Gastroesophageal sphincter (tissue), 4 donors: ENCODE measurements around the gene ATP2C1. TPM values are rescaled to one million over a fixed set of nuclear protein-coding genes. Genes with fewer than 3 reads are reported as not detected.
"Not testable (repeated sequence)": the region's sequence is repeated elsewhere in the genome, so short reads cannot be mapped to it uniquely, and the experiment has no call there.

Experiments
- ATAC-seq: fragments of 150-250 bp; one replicate; pipeline ENCODE4 v1.9.1; 2016; ENCODE audit warnings: mild to moderate bottlenecking, moderate library complexity
- H3K27ac ChIP-seq, 4 donors: fragments of 200-600 bp; sonication (generic) in 3 of 4; 1 replicate in 3 of 4; 2 replicates in 1 of 4; pipeline ENCODE4 v1.5.1; 2016 to 2019
- H3K27me3 ChIP-seq: fragments of 200-600 bp; sonication (generic); one replicate; pipeline ENCODE4 v1.5.1; 2019
- H3K36me3 ChIP-seq, 2 donors: fragments of 200-600 bp; sonication (generic); one replicate each; pipeline ENCODE4 v1.5.1; 2019; ENCODE audit warnings: control low read depth in 1 of 2
- H3K4me1 ChIP-seq, 3 donors: fragments of 200-600 bp; sonication (generic); 1 replicate in 2 of 3; 2 replicates in 1 of 3; pipeline ENCODE4 v1.5.1; 2016 to 2019; ENCODE audit warnings: control low read depth in 2 of 3
- H3K4me3 ChIP-seq, 2 donors: fragments of 200-600 bp; sonication (generic); one replicate each; pipeline ENCODE4 v1.5.1; 2019; ENCODE audit warnings: mild to moderate bottlenecking in 1 of 2, moderate library complexity in 1 of 2
- H3K9me3 ChIP-seq, 3 donors: fragments of 200-600 bp; sonication (generic); one replicate each; pipeline ENCODE4 v1.5.1; 2017 to 2019; ENCODE audit warnings: control low read depth in 2 of 3
- EP300 ChIP-seq: sonication (generic); formaldehyde crosslinking; IDR thresholded peaks from one replicate; pipeline ENCODE4 v1.6.1; 2017; ENCODE audit warnings: antibody characterized with exemption, mild to moderate bottlenecking
- POLR2A ChIP-seq, 2 donors: fragments of 450-650 bp; IDR thresholded peaks; one replicate each; pipeline ENCODE4 v1.6.1; 2017; ENCODE audit warnings: antibody characterized with exemption in 2 of 2, mild to moderate bottlenecking in 2 of 2, moderate library complexity in 1 of 2
- POLR2AphosphoS5 ChIP-seq: sonication (generic); formaldehyde crosslinking; IDR thresholded peaks from one replicate; pipeline ENCODE4 v1.6.1; 2017; ENCODE audit warnings: antibody characterized with exemption
- WGBS, 2 donors: methylation state at CpG; one replicate each; pipeline ENCODE4 v1.1.5; 2018; ENCODE audit warnings: low coverage in 1 of 2; 5-methylcytosine and 5-hydroxymethylcytosine counted together
- total RNA-seq, 4 donors: library from RNA; depleted of rRNA; stranded (reverse); fragments of >200 nt; gene quantifications; one replicate each; pipeline ENCODE4 v1.1.0, GENCODE V29; 2016
- TF ChIP-seq, protein P1 (sequence below), 4 experiments: fragments of 200-600 bp in 2 of 4; fragments of 450-650 bp in 2 of 4; sonication (generic) in 1 of 4; IDR thresholded peaks; one replicate each; pipeline ENCODE4 v1.5.1; 2017 to 2019; ENCODE audit warnings: antibody characterized with exemption in 4 of 4, mild to moderate bottlenecking in 2 of 4, moderate library complexity in 2 of 4

ATP2C1 gene
- total RNA-seq, 4 donors from 2014 or later, result 36.7 to 56.6 (median 44.8) TPM

- WGBS, 2 donors, result 45 to 66% methylated on average over 2 to 3 of the region's 3 CpGs
- no peak for TF ChIP-seq EP300
- TF ChIP-seq, protein P1, sequence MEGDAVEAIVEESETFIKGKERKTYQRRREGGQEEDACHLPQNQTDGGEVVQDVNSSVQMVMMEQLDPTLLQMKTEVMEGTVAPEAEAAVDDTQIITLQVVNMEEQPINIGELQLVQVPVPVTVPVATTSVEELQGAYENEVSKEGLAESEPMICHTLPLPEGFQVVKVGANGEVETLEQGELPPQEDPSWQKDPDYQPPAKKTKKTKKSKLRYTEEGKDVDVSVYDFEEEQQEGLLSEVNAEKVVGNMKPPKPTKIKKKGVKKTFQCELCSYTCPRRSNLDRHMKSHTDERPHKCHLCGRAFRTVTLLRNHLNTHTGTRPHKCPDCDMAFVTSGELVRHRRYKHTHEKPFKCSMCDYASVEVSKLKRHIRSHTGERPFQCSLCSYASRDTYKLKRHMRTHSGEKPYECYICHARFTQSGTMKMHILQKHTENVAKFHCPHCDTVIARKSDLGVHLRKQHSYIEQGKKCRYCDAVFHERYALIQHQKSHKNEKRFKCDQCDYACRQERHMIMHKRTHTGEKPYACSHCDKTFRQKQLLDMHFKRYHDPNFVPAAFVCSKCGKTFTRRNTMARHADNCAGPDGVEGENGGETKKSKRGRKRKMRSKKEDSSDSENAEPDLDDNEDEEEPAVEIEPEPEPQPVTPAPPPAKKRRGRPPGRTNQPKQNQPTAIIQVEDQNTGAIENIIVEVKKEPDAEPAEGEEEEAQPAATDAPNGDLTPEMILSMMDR (IDR thresholded peaks at IDR 0.05), result no peak
- TF ChIP-seq POLR2AphosphoS5, result no peak
- TF ChIP-seq POLR2A (IDR thresholded peaks at IDR 0.05), result no peak
Measured at GRCh38 chr3:131031660-131032059, 137.8 kb downstream of the ATP2C1 start.

DNA sequence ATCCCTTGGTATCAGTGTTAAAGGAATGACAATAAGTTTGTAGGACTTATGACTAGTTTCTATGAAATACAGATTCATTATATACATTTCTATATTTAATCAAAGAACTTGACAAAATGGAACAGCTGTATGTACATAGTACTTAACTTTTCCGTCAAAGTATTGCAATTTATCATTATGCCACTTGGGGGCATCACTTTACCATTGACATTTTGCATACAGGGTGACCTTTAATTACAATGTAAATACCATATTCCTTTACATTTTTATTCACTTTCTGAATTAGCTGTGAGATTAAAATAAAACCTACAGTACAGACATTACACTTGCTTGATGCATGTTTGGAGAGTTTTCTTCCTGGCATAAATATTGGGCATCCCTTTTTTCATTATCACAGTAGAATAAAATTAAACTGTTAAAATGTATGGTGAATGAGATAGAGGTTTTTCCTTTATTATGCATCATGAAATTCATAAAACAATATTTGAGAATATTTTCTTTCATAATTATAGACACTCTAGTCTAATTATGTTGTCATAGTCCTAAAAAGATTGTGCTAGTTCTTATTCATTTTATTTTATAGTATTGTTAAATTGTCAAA lies 139.7 kb downstream of the ATP2C1 start:
- Histone ChIP-seq H3K4me1 (no peaks in the 10 kb centered on the region), H3K27ac (no peak overlapping the region)

More at GRCh38 chr3:131031660-131032059, 137.8 kb downstream of the ATP2C1 start:
- H3K27me3 ChIP-seq, result no peaks in the 10 kb centered on the region
- peaks cover 0 to 6% of the 10 kb centered on the region in 2 donors for H3K36me3 ChIP-seq
- H3K9me3 ChIP-seq, result no peaks in the 10 kb centered on the region
- peaks cover 0 to 12% (median 0%) of the 10 kb centered on the region in 3 donors for H3K4me1 ChIP-seq
- ATAC-seq, result no peak
- no peak overlapping the region for H3K27ac ChIP-seq
- no peak overlapping the region for H3K4me3 ChIP-seq

DNA sequence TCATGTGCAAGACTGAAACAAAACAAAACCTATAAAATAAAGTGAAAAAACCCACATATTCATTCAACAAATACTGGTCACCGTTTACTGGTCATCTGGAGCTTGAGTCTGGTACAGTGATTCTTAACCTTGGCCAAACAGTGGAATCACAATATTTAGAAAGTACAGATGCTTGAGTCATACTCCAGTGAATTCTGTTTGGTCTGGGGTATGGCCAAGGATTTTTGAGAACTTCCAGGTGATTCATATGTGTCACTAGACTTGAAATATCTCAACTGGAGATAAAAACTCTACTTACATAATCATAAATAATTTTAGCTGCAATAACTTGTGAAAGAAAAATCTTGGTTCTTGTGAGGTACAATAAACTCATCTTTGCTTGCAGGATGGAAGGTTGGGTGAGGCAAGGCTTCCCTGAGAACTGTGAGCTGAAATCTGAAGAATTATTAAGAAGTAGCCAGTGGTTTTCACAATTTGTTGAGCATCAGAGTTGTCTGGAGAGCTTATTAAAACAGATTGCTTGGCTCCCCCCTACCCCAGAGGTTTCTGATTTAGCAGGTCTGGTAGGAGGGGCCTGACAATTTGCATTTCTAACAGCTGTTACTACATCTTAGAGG lies 142.4 kb downstream of the ATP2C1 start:
- TF ChIP-seq POLR2AphosphoS5, result peak; percentile 12
- TF ChIP-seq, protein P1 (IDR thresholded peaks at IDR 0.05), result no peak
- Histone ChIP-seq H3K4me3 (no peak overlapping the region), H3K4me1 (no peaks in the 10 kb centered on the region), H3K9me3 (no peaks in the 10 kb centered on the region), H3K36me3 (no peaks in the 10 kb centered on the region), H3K27me3 (no peaks in the 10 kb centered on the region), H3K27ac (no peak overlapping the region)
- 30 to 38% methylated on average over 1 of the region's 1 CpG for WGBS, 2 donors
- peak; percentile 88 for ATAC-seq

More for the DNA sequence above, 139.7 kb downstream of the ATP2C1 start:
- 28 to 42% methylated on average over 1 of the region's 1 CpG for WGBS, 2 donors
- no peak for ATAC-seq
- TF ChIP-seq EP300 (no peak), POLR2A (IDR thresholded peaks at IDR 0.05) (no peak), POLR2AphosphoS5 (no peak)
- TF ChIP-seq, protein P1 (IDR thresholded peaks at IDR 0.05), result peak; percentile 24 to 54 (median 28)
- no peaks in the 10 kb centered on the region for H3K27me3 ChIP-seq
- no peaks in the 10 kb centered on the region for H3K9me3 ChIP-seq
- H3K36me3 ChIP-seq, result peaks cover 0 to 6% of the 10 kb centered on the region in 2 donors
- no peak overlapping the region for H3K4me3 ChIP-seq

GRCh38 chr3:131036986-131037385 lies 143.1 kb downstream of the ATP2C1 start:
- no peak overlapping the region for H3K4me3 ChIP-seq
- 68 to 88% methylated on average over 4 to 5 of the region's 5 CpGs for WGBS, 2 donors
- no peaks in the 10 kb centered on the region for H3K9me3 ChIP-seq
- no peaks in the 10 kb centered on the region for H3K36me3 ChIP-seq
- no peak for ATAC-seq
- TF ChIP-seq POLR2AphosphoS5 (no peak), EP300 (no peak), POLR2A (IDR thresholded peaks at IDR 0.05) (no peak)
- TF ChIP-seq, protein P1 (IDR thresholded peaks at IDR 0.05), result no peak
- H3K27me3 ChIP-seq, result no peaks in the 10 kb centered on the region
- H3K4me1 ChIP-seq, result no peaks in the 10 kb centered on the region
- H3K27ac ChIP-seq, result no peak overlapping the region

DNA sequence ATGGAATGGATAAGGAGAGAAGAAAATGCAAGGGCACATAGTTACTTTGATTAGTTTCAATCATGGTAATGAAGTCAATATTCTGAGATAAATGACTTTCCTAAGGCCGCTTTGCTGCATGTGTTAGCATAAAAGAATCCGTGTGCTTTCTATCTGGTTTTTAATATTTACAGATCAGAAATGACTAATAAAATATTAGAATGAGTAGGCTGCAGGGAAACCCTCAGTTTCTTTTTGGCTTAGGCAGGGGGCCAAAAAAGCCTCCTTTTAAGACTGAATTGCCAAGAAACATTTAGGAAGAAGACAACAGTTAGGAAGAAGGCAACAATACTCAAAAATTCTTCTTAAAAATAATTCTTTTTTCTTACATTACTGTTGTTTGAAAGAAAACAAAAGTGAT lies 144.4 kb downstream of the ATP2C1 start:
- ATAC-seq, result no peak
- no peak overlapping the region for H3K4me3 ChIP-seq
- 36 to 81% methylated on average over 2 of the region's 2 CpGs for WGBS, 2 donors
- H3K9me3 ChIP-seq, result no peaks in the 10 kb centered on the region
- no peaks in the 10 kb centered on the region for H3K36me3 ChIP-seq
- H3K27ac ChIP-seq, result no peak overlapping the region
- H3K4me1 ChIP-seq, result no peaks in the 10 kb centered on the region
- no peaks in the 10 kb centered on the region for H3K27me3 ChIP-seq
- TF ChIP-seq EP300 (no peak), POLR2A (IDR thresholded peaks at IDR 0.05) (no peak), POLR2AphosphoS5 (no peak)
- TF ChIP-seq, protein P1 (IDR thresholded peaks at IDR 0.05), result no peak

- H3K27me3 ChIP-seq, H3K27ac ChIP-seq, ATAC-seq, H3K4me1 ChIP-seq, H3K36me3 ChIP-seq, H3K9me3 ChIP-seq, H3K4me3 ChIP-seq: not testable (repeated sequence)
- WGBS, 2 donors, result 100% methylated on average over 1 of the region's 10 CpGs
Measured at GRCh38 chr3:131042271-131042985, 148.5 kb downstream of the ATP2C1 start.
